ENCODE data around the gene ARMC9.

Gene ARMC9

DNA sequence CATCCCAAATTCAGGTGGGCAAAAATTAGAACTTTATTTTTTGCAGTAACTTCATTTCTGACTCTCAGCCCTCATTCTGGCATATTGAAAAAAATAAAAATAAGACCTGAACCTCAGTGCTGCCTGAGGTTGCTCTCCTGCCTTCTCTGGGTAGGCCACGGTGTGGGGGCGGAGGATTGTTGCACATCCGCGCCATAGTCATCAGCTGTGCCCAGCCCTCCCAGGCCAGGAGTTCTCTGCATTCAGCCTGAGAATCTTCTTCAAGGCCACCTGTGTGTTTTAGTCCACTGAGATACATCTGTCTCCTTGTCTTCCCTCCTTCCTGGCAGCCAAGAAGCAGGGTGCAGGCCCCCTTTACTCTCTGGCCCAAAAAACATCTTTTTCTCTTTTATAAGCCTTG, 94.7 kb downstream of the ARMC9 start:
- ChIA-PET CTCF (interaction anchor here (0.6 to 0.9 kb wide), 2 partner anchors 120 to 1045 kb away, joined by 3 read pairs; no protein-coding TSS in a partner anchor), POLR2A (ENCODE audit: low non-redundant PET) (no interaction called here)
- DNase-seq (ENCODE audit: low spot score): no peak
- TF ChIP-seq, protein P1, sequence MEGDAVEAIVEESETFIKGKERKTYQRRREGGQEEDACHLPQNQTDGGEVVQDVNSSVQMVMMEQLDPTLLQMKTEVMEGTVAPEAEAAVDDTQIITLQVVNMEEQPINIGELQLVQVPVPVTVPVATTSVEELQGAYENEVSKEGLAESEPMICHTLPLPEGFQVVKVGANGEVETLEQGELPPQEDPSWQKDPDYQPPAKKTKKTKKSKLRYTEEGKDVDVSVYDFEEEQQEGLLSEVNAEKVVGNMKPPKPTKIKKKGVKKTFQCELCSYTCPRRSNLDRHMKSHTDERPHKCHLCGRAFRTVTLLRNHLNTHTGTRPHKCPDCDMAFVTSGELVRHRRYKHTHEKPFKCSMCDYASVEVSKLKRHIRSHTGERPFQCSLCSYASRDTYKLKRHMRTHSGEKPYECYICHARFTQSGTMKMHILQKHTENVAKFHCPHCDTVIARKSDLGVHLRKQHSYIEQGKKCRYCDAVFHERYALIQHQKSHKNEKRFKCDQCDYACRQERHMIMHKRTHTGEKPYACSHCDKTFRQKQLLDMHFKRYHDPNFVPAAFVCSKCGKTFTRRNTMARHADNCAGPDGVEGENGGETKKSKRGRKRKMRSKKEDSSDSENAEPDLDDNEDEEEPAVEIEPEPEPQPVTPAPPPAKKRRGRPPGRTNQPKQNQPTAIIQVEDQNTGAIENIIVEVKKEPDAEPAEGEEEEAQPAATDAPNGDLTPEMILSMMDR (conservative IDR thresholded peaks at IDR 0.05; ENCODE audit: low read depth): no peak
- no peak overlapping the region for H3K27ac ChIP-seq

DNA sequence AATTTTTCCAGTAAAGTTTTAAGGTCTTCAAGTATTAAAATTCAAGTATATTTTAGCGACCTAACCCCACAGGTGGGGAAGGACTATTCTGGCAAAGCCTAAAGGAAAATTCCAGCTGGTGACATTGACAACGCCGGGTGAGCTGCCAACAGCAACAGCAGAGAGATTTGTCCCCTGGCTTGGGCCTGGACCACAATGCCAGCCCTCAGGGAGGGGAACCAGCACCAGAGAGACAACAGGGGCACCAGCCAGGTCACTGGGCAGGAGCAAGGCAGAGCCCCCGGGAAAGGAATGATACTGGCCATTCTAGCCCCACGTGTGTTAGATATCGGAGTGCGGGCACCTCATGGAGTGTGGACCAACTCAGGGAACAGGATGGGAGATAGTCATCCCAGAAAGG, 95.7 kb downstream of the ARMC9 start:
- TF ChIP-seq, protein P1 (conservative IDR thresholded peaks at IDR 0.05; ENCODE audit: low read depth): no peak
- no peak overlapping the region for H3K27ac ChIP-seq
- ChIA-PET POLR2A (ENCODE audit: low non-redundant PET) (no interaction called here), CTCF (no interaction called here)
- DNase-seq (ENCODE audit: low spot score): no peak

DNA sequence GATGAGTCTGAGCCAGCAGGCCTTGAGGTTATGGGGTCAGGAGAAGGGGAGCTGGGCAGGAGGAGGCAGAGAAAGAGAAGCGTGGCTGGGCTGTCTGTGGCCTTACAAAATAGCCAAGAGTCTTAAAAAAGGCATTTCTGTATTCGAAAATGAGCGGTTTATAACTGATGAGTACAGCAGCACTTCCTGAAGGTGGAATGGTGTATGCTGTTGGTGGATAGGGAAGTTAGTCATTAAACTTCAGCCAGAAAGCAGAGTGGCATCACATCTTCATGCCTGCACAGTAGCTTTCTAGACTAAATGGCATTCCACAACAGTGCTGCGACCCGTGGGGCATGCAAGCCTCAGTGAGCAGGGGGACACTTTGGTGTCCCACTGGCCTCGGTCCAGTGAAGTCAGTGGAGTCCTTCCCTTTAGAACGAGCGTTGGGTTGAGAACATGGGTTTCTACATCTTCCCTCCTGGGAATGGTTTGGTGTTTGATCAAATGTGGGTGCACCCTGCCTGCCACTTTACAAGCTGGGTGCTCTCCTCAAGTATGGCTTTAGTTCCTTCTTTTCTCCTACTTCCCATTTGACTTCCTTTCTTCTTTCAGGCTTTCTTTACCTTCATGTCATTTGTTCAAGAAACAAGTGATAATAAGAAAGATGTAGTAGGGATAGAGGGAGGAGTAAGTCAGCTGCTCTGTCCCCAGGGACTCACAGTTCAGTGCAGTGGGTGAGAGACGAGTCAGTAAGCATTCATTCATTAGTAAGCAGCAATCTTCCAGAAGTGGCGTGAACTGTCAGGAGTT, 96.3 kb downstream of the ARMC9 start:
- TF ChIP-seq, protein P1 (conservative IDR thresholded peaks at IDR 0.05; ENCODE audit: low read depth): no peak
- DNase-seq (ENCODE audit: low spot score): no peak
- ChIA-PET POLR2A (ENCODE audit: low non-redundant PET) (no interaction called here), CTCF (no interaction called here)
- no peak overlapping the region for H3K27ac ChIP-seq

DNA sequence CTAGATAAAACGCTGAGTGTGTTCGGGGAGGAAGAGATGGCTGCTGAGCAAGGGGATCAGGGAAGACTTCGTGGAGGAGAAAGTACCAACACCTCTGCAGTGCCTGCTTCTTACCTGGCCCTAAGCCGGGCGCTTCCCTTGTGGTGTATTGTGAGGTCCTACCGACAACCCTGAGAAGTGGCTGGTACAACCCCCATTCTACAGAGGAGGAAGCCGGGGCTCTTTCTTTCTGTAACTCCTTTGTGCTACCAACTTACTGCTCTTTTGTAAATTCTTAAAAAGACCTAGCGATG, 96.9 kb downstream of the ARMC9 start:
- CTCF ChIA-PET: no interaction called here
- POLR2A ChIA-PET (ENCODE audit: low non-redundant PET): no interaction called here
- no peak overlapping the region for H3K27ac ChIP-seq
- DNase-seq (ENCODE audit: low spot score): no peak
- TF ChIP-seq, protein P1 (conservative IDR thresholded peaks at IDR 0.05; ENCODE audit: low read depth): no peak

DNA sequence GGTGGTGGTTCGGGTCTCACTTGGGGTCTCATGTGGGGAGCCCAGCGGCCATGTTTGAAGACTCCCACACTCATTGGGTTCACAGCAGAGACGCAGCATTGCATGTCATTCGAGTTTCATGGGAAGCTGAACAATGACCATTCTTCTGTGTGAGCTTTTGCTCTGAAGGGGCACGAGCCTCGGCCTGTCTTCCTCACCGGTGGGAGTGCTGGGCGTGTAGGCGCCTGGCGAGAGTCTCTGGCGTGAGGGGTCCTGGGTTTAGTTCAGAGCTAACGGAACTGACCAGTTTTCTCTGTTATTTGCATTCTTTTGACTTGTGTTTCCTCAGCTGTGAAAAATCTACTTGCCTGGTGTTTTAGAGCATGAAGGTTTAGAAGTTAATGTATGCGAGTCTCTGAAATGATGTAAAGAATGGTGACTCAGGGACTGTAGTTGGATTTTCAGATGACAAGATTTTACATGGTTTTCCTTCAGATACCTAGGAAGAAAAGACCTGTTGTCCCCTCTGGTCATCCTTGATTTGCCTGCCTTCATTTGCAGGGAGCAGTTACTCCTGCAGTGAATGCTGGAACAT, 98.1 kb downstream of the ARMC9 start:
- ChIA-PET CTCF (interaction anchor here (0.6 to 3.1 kb wide), 7 partner anchors 44 to 254 kb away, joined by 3 to 12 read pairs (median 3); no protein-coding TSS in a partner anchor), POLR2A (ENCODE audit: low non-redundant PET) (no interaction called here)
- TF ChIP-seq, protein P1 (conservative IDR thresholded peaks at IDR 0.05; ENCODE audit: low read depth): no peak
- H3K27ac ChIP-seq: no peak overlapping the region
- no peak for DNase-seq (ENCODE audit: low spot score)

DNA sequence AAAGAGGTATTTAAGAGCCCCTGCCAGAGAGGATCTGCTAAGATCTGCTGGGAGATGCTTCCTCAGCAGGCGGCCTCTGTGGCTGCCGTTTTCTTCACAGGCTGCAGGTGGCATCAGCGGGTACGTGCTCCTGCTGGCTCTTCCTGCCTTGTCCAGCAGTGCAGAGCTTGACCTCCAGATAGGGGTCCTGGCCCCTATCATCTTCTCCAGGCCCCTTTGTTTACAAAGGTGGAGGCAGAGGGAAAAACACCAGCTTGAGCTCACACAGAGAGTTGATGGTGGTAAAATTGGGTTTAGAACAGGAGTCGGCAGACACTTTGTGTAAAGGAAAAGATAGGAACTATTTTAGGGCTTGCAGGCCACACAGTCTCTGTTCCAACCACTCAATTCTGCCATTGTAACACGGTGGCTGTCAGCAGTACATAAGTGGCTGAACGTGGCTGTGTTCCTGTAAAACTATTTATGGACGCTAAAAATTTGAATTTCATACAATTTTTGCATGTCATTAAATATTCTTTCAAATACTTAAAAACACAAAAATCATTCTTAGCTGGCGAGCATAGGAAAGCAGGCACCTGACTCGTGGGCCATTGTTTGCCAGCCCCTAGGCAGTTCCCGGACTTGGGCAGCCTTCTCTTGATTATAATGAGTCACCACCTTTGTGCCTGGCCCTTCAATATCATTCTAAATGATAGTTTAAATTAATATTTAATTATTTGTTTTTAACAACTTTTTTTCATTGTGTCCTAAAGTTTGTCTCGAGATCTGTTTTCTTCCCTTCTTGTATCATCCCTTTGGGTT, 98.9 kb downstream of the ARMC9 start:
- no peak overlapping the region for H3K27ac ChIP-seq
- TF ChIP-seq, protein P1 (conservative IDR thresholded peaks at IDR 0.05; ENCODE audit: low read depth): peak; percentile 23; the same call in 1 of the 2 replicates
- CTCF ChIA-PET: interaction anchor here (0.6 to 3.1 kb wide), 6 partner anchors 45 to 149 kb away, joined by 3 to 12 read pairs (median 4); no protein-coding TSS in a partner anchor
- peak; percentile 51 for DNase-seq (ENCODE audit: low spot score)
- POLR2A ChIA-PET (ENCODE audit: low non-redundant PET): no interaction called here

Measured in RWPE1 (cell line).